CD4-positive, alpha-beta T cell (primary cell): Measurements from ENCODE around the gene PAX5. TPM values are rescaled to one million over a fixed set of nuclear protein-coding genes. Genes with fewer than 3 reads are reported as not detected.
A peak's percentile ranks its signal among the peaks of the same experiment; 100 is the strongest.

Experiments used
- ATAC-seq: fragments of 200-7000 bp; cut with Tn5 transposase; one replicate; pipeline ENCODE4 v1.10.0; 2022; ENCODE audit warnings: mild to moderate bottlenecking; ENCODE audit not compliant: poor library complexity
- CTCF ChIA-PET: fragments of 350-600 bp; sonication (Branson Sonifier 250); formaldehyde crosslinking; loops from one replicate; lab custom pipeline; 2021; ENCODE audit warnings: antibody characterized with exemption, inconsistent platforms; lab: Charles Lee
- POLR2A ChIA-PET: fragments of 350-600 bp; sonication (Branson Sonifier 250); formaldehyde crosslinking; loops from one replicate; lab custom pipeline; 2021; ENCODE audit warnings: antibody characterized with exemption, inconsistent platforms; lab: Charles Lee
- DNase-seq, 14 experiments: peaks; one replicate each; pipeline ENCODE4 v3.0.0-alpha.2; 2013 to 2020; ENCODE audit warnings: mixed read lengths in 2 of 14
- H3K27ac ChIP-seq, 2 donors: one replicate each; pipeline versions ENCODE4 v1.5.1 to v1.7.0; 2013; ENCODE audit warnings: low read length in 2 of 2, low read depth in 1 of 2, mild to moderate bottlenecking in 1 of 2
- H3K27me3 ChIP-seq, 2 experiments: 1 replicate in 1 of 2; 2 replicates in 1 of 2; pipeline versions ENCODE4 v1.6.1 to v1.7.0; 2013; ENCODE audit warnings: low read length in 2 of 2, control low read depth in 1 of 2, mild to moderate bottlenecking in 1 of 2, moderate library complexity in 1 of 2; ENCODE audit not compliant: insufficient read depth in 2 of 2, control insufficient read depth in 1 of 2
- H3K36me3 ChIP-seq: one replicate; pipeline ENCODE4 v1.6.1; 2013; ENCODE audit warnings: low read length, control low read depth; ENCODE audit not compliant: insufficient read depth
- H3K4me1 ChIP-seq: one replicate; pipeline ENCODE4 v1.6.1; 2013; ENCODE audit warnings: low read length, control low read depth; ENCODE audit not compliant: insufficient read depth
- H3K4me3 ChIP-seq: one replicate; pipeline ENCODE4 v1.5.1; 2013; ENCODE audit warnings: mild to moderate bottlenecking, low read length, moderate library complexity
- H3K9me3 ChIP-seq, 2 experiments: 1 replicate in 1 of 2; 2 replicates in 1 of 2; pipeline versions ENCODE4 v1.6.1 to v1.7.0; 2013; ENCODE audit warnings: low read length in 2 of 2, mild to moderate bottlenecking in 2 of 2, control low read depth in 1 of 2, moderate library complexity in 1 of 2; ENCODE audit not compliant: control insufficient read depth in 1 of 2, insufficient read depth in 1 of 2
- H3K27ac Mint-ChIP-seq: one replicate; pipeline ENCODE4 v1.8.0; 2020; ENCODE audit warnings: mixed read lengths
- H3K27me3 Mint-ChIP-seq: one replicate; pipeline ENCODE4 v1.8.0; 2021; ENCODE audit warnings: mixed read lengths
- H3K36me3 Mint-ChIP-seq: one replicate; pipeline ENCODE4 v1.8.0; 2021; ENCODE audit warnings: low read depth, mixed read lengths
- H3K4me1 Mint-ChIP-seq: one replicate; pipeline ENCODE4 v1.8.0; 2021; ENCODE audit warnings: low read depth, mixed read lengths
- H3K4me3 Mint-ChIP-seq: one replicate; pipeline ENCODE4 v1.8.0; 2020; ENCODE audit warnings: mild to moderate bottlenecking, mixed read lengths
- H3K9me3 Mint-ChIP-seq: one replicate; pipeline ENCODE4 v1.8.0; 2020; ENCODE audit warnings: mixed read lengths
- CTCF ChIP-seq: fragments of 200-600 bp; IDR thresholded peaks from one replicate; pipeline ENCODE4 v1.8.0; 2022; ENCODE audit warnings: antibody characterized with exemption, mild to moderate bottlenecking
- intact Hi-C, 2 experiments: fragments of 100-400 bp; cut with DNase I in 1 of 2; cut with micrococcal nuclease in 1 of 2; formaldehyde crosslinking; loops; one replicate each; pipeline versions ENCODE4 v1.15.1 to v1.9.0; 2023 to 2025; cut with DNase I, micrococcal nuclease
- total RNA-seq, 174 experiments: library from RNA in 2 of 174; stranded (reverse) in 2 of 174; gene quantifications; one replicate each; pipeline ENCODE4 v1.2.3 and lab custom pipeline; 2021 to 2026

The PAX5 gene
- total RNA-seq, 2 experiments from 2014 or later = 0.03 to 0.11 TPM

GRCh38 chr9:36873247-36873875, 160.7 kb downstream of the PAX5 start:
- no peaks in the 10 kb centered on the region for H3K9me3 Mint-ChIP-seq
- Histone ChIP-seq H3K36me3 (no peaks in the 10 kb centered on the region), H3K27me3 (no peaks in the 10 kb centered on the region), H3K9me3 (no peaks in the 10 kb centered on the region), H3K27ac (no peak overlapping the region), H3K4me3 (no peak overlapping the region), H3K4me1 (no peaks in the 10 kb centered on the region)
- TF ChIP-seq CTCF = peak; percentile 85
- peaks cover 5% of the 10 kb centered on the region for H3K27me3 Mint-ChIP-seq
- no peak overlapping the region for H3K27ac Mint-ChIP-seq
- ATAC-seq (peak; percentile 79), DNase-seq (peak; percentile 58 to 82 (median 66))
- intact Hi-C loops = loop anchor here (1.0 to 10.0 kb wide), 8 partner anchors 436 to 634 kb away; no protein-coding TSS in a partner anchor
- ChIA-PET CTCF (interaction anchor here (1.0 to 3.1 kb wide), 5 partner anchors 9 to 456 kb away, joined by 3 to 8 read pairs (median 4); no protein-coding TSS in a partner anchor), POLR2A (no interaction called here)
- no peak overlapping the region for H3K4me3 Mint-ChIP-seq
- no peaks in the 10 kb centered on the region for H3K36me3 Mint-ChIP-seq
- H3K4me1 Mint-ChIP-seq = no peaks in the 10 kb centered on the region

- H3K27ac Mint-ChIP-seq = no peak overlapping the region
- Histone ChIP-seq H3K27me3 (peaks cover 3 to 4% of the 10 kb centered on the region in 2 experiments), H3K9me3 (no peaks in the 10 kb centered on the region), H3K4me3 (no peak overlapping the region), H3K36me3 (no peaks in the 10 kb centered on the region), H3K4me1 (no peaks in the 10 kb centered on the region), H3K27ac (no peak overlapping the region)
- no peaks in the 10 kb centered on the region for H3K9me3 Mint-ChIP-seq
- intact Hi-C loops = loop anchor here (1.0 to 10.0 kb wide), 8 partner anchors 437 to 635 kb away; no protein-coding TSS in a partner anchor
- no peaks in the 10 kb centered on the region for H3K36me3 Mint-ChIP-seq
- TF ChIP-seq CTCF = no peak
- ATAC-seq (no peak), DNase-seq (no peak)
- no peak overlapping the region for H3K4me3 Mint-ChIP-seq
- H3K27me3 Mint-ChIP-seq = peaks cover 8% of the 10 kb centered on the region
- no peaks in the 10 kb centered on the region for H3K4me1 Mint-ChIP-seq
- ChIA-PET POLR2A (no interaction called here), CTCF (interaction anchor here (1.0 to 3.1 kb wide), 5 partner anchors 9 to 457 kb away, joined by 3 to 8 read pairs (median 4); no protein-coding TSS in a partner anchor)
Observed at GRCh38 chr9:36872641-36873040, 161.4 kb downstream of the PAX5 start.

GRCh38 chr9:36871606-36872005, 162.5 kb downstream of the PAX5 start:
- H3K27ac Mint-ChIP-seq = no peak overlapping the region
- intact Hi-C loops = loop anchor here (2.0 to 10.0 kb wide), 6 partner anchors 456 to 636 kb away; no protein-coding TSS in a partner anchor
- Histone ChIP-seq H3K4me3 (no peak overlapping the region), H3K27me3 (peaks cover 4 to 5% of the 10 kb centered on the region in 2 experiments), H3K4me1 (no peaks in the 10 kb centered on the region), H3K36me3 (no peaks in the 10 kb centered on the region), H3K9me3 (no peaks in the 10 kb centered on the region), H3K27ac (no peak overlapping the region)
- ATAC-seq (no peak), DNase-seq (no peak)
- H3K36me3 Mint-ChIP-seq = no peaks in the 10 kb centered on the region
- H3K27me3 Mint-ChIP-seq = peaks cover 15% of the 10 kb centered on the region
- H3K4me3 Mint-ChIP-seq = no peak overlapping the region
- ChIA-PET POLR2A (no interaction called here), CTCF (no interaction called here)
- TF ChIP-seq CTCF = no peak
- H3K9me3 Mint-ChIP-seq = no peaks in the 10 kb centered on the region
- no peaks in the 10 kb centered on the region for H3K4me1 Mint-ChIP-seq
